HG03378 (cell line): ENCODE results near the gene RBMS2.
A peak's percentile ranks its signal among the peaks of the same experiment; 100 is the strongest.
"Not testable (repeated sequence)": the region's sequence is repeated elsewhere in the genome, so short reads cannot be mapped to it uniquely, and the experiment has no call there.

Experiments
- ATAC-seq: cut with Tn5 transposase; IDR thresholded peaks from one replicate; pipeline ENCODE4 v1.9.1; 2021; ENCODE audit warnings: mild to moderate bottlenecking, moderate library complexity; ENCODE audit not compliant: unreplicated experiment

Gene RBMS2, protein sequence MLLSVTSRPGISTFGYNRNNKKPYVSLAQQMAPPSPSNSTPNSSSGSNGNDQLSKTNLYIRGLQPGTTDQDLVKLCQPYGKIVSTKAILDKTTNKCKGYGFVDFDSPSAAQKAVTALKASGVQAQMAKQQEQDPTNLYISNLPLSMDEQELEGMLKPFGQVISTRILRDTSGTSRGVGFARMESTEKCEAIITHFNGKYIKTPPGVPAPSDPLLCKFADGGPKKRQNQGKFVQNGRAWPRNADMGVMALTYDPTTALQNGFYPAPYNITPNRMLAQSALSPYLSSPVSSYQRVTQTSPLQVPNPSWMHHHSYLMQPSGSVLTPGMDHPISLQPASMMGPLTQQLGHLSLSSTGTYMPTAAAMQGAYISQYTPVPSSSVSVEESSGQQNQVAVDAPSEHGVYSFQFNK

DNA sequence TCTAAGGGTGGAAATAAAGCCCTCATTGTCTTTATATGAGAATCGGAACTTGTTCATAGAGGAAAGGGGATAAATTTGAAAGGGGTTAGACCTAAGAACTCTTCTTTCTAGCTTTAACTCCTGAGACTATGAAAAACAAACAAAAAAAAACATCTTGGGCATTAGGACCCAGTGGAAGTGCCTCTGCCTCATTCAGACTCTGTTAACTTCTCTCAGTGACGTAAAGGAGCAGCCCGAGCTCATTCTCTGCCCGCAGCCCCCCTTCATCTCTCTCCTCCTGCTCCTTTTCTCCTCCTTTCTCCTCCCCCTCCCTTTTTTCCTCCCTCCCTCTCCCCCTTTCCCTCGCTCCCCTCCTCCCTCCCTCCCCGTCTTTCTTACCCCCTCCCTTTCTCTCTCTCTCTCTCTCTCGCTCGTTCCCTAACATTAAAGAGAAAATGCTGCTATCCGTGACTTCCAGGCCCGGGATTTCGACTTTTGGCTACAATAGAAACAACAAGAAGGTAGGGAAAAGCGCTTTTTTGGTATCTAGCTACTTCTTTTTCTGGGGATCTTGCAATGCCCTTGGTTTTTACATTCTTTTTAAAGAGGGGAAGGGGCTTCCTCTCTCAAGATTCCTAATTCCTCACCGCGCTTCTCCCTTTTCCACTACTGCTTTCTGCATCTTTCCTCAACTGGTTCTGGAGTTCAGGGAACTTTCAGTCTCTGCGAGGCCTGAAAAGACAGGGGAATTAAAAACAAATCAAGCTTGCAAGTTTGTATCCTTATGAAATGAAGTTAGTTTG lies at the start of gene RBMS2:
TSS of gene RBMS2 (plus strand) at position 231 of the 782 bp plus-strand sequence. CDS start at position 435, 204 bp downstream.
- no peak for ATAC-seq

DNA sequence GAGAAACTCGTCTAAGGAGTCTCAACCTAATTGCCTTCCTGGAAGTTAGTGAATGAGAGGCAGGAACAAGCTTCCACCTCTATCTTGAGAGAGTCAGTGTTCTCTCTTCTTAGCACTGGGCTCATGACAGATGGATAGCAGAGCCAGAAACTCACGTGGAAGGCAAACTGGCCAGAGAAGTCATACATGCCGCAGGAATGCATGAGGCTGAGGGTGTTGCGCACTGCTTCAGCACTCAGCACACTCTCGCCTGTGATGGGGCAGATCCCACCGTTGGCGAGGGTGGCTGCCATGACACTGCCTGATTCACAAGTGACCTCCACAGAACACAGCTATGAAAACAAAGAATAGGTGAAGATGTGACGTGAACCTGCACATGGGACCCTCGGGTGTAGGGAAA lies 47.2 kb upstream of the RBMS2 start:
- no peak for ATAC-seq

DNA sequence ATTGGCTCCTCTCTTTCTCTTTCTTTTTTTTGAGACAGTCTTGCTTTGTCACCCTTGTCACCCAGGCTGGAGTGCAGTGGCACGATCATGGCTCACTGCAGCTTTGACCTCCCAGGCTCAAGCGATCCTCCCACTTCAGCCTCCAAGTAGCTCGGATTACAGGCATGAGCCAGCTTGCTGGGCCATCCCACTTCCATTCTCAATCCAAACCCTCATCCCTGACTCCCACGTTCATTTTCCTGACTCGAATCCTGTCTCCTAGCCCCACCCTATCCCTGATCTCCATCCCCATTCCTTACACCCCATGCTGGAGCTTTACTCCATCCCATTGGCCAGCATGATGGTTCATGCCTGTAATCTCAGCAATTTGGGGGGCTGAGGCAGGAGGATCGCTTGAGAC lies 45.5 kb upstream of the RBMS2 start:
- no peak for ATAC-seq

DNA sequence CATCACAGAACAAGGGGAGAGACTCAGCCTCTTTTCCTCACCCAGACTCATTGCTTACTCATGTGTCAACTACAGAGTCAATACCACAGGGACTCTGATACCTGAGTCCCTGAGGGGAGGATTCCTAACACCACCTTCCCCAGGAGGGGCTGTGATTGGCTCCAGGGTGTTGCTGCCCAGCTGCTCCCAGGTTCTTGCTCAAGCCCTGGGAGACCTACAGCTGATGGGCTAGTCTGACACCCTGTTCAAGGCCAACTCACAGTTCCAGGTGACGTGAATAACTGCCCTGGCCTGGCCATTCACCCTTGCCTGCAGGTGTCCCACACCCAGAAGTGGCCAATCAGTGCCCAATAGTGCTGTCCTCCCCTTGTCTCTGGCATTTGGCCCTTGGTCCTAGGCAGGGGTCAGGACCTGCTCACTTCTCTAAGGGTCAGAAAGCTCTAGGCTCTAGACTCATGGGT lies 44.6 kb upstream of the RBMS2 start:
- no peak for ATAC-seq

DNA sequence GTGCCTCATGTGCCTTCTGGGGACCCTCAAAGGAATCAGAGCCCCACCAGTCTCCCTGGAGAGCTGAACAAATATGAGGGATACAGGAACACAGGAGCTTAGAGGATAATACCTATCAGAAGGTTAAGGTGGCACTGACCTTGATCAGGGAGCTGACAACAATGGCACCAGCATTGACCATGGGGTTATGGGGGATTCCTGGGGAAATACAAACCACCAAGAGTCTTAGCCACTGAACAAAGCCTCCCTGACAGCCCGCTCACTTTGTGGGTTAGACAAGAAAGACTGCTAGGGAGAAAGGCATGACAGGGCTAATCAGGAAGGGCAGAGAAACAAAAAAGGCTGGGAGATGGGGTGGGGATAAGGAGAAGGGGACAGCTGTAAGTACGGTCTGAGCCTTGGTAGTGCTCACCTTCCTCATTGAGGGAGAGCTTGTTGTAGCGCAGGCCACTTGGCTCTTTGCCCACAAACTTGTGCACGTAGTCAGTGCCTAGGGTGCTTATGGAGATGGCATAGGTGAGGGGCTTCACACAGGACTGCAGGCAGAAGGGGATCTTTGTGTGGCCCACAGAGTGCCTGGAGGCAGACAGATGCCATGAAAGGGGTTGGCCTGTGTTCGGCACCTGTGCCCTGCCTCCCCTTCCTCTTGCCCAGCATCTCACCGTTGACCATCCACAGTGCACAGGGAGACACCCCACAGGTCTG lies 43.9 kb upstream of the RBMS2 start:
- ATAC-seq: no peak

DNA sequence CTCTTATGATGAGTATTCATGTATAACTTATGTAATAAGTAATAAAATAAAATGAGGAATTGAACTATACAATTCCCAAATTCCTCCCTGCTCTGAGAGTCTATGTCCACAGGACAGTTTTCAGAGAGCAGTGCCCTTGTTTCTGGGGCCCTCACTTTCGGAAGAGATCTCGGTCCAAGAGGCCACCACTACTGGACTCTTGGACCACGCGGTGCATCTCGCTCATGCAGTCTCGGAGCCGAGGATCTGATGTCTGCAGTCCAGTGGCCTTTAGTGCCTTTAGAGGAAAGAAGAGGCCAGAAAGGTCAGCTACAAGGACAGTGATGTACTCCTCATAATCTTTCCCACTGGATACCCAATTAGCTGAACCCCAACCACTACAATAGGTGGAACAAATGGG lies 42.0 kb upstream of the RBMS2 start:
- ATAC-seq: no peak

DNA sequence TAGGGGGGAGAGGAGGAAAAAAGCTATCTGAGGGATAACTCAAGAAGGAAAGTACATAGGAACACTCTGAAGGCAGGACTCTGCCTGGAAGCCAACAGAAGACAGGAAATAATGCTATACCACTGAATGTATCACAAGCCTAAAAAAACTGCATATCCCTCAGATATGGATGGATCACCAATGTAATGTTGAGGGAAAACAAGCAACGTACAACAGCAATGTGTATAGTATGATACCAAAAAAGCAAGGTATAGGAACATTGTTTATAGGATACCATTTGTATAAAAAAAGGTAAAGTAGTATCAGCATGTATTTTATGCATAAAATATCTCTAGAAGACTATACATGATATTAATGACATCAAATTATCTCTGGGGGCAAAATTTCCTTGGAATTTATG lies 37.1 kb upstream of the RBMS2 start:
- ATAC-seq: no peak

DNA sequence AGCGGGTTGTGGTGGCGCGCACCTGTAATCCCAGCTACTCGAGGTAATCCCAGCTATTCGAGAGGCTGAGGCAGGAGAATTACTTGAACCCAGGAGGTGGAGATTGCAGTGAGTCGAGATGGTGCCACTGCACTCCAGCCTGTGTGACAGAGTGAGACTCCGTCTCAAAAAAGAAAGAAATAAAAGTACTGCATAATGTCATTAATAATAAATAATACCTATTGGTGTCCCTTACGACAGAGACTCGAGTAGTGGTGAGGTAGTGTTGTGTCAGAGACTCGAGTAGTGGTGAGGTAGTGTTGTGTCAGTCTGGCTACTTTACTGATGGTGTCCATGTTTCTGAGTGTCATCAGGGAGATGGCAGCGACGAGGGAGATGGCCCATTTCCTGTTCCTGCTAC lies 34.9 kb upstream of the RBMS2 start:
- ATAC-seq: no peak

DNA sequence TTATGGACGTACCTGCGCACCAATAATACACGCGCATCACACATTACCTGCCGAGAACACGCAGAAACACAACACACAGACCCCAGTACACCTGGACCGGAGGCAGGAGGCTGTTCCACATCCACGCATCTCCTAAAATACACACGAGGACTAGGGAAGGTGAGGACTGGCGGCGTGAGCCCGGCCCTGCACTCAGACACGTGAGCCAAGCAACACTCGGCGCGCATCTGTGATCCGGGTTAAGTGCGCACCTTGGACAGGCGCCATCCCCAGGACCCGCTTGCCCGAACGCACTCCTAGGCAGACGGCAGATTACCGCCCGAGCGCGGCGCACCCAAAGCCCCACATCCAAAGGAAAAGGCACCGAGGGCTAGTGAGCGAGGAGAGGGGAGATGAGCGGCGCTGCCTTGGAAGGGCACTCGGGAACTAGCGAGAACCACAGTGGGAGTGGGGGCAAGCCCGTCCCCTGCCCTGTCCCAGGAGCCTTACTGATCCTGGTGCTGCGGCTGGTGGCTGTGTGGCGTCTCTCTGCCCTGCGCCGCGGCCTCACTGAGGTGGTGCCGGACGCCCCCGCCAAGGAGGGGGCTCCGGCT lies 34.1 kb upstream of the RBMS2 start:
- peak; percentile 16 for ATAC-seq

DNA sequence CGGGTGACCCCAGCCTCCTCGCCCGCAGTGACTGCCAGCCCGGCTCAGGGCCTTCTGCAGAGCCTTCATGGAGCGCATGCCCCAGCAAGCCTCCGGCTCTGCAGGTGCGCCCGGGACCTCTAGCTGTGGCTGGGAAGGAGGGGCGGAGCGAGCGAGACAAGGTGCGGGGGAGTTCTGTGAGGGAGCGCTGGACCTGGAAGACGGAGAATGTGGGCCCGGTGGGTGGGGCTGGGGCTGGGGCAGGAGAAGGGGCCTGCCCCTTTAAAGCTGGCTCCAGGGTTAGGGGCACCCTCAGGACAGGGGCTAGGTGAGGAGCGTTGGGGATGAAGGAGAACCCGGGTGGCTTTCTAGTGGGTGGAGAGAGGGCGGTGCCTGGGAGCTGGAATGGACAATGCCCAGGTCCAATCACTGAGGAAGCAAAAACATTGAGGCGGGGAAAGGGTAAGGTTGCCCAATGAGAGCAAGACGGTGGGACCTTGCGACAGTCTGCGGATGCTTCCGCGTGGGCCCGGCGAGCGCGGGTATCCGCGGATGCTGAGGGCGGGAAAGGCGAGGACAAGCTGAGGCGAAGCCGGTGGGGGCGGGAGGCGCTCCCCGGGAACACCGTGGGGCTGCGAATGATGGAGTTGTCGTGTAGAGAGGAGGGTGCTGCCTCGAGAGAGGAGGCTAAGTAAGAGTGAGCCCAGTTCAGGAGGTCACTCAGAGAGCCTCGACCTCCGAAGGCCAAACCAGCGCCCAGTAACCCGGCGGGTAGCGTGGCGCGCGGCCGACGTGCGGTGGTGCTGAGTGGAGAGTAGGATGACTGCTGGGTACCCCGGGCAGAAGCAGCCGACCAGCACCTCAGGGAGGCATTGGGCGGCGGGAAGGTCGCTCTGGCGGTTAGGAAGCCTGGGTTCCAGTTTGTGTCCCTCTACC lies 33.3 kb upstream of the RBMS2 start, which contains the start of gene GLS2:
TSS of gene GLS2 (minus strand) at position 121 of the 915 bp plus-strand sequence. CDS start at position 78, 43 bp downstream.
- peak; percentile 92 for ATAC-seq

DNA sequence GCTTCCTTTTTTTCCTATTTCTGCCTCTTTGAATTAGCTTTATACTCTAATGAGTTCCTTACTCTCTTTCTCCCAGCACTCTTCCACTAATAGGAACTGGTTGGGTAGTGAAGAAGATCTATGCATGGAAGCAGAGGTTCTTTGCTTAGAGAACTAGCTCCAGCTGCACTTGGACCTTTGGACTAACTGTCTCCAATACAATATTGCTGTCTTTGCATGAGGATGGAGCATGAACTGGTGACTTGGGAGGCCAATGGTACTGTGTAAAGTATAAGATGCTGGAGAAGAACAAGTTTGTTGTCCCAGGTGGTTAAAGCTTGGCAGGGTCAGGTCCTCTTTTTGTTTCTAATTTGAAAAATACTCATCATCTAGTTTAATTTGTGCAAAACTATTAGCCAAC lies 31.3 kb upstream of the RBMS2 start:
- ATAC-seq: no peak

DNA sequence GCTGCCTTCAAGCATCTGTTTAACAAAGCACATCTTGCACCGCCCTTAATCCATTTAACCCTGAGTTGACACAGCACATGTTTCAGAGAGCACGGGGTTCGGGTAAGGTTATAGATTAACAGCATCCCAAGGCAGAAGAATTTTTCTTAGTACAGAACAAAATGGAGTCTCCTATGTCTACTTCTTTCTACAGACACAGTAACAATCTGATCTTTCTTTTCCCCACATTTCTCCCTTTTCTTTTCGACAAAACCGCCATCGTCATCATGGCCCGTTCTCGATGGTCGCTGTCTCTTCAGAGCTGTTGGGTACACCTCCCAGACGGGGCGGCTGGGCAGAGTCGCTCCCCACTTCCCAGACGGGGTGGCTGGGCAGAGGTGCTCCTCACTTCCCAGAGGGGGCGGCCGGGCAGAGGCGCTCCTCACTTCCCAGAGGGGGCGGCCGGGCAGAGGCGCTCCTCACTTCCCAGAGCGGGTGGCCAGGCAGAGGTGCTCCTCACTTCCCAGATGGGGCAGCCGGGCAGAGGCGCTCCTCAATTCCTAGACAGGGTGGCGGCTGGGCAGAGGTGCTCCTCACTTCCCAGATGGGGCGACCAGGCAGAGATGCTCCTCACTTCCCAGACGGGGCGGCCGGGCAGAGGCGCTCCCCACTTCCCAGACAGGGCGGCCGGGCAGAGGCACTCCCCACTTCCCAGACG lies 28.1 kb upstream of the RBMS2 start:
- ATAC-seq: not testable (repeated sequence)

DNA sequence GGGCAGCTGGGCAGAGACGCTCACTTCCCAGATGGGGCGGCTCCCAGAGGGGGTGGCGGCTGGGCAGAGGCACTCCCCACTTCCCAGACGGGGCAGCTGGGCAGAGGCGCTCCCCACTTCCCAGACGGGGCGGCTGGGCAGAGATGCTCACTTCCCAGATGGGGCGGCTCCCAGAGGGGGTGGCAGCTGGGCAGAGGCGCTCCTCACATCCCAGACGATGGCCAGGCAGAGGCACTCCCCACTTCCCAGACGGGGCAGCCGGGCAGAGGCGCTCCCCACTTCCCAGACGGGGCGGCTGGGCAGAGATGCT lies 27.6 kb upstream of the RBMS2 start:
- ATAC-seq: not testable (repeated sequence)

DNA sequence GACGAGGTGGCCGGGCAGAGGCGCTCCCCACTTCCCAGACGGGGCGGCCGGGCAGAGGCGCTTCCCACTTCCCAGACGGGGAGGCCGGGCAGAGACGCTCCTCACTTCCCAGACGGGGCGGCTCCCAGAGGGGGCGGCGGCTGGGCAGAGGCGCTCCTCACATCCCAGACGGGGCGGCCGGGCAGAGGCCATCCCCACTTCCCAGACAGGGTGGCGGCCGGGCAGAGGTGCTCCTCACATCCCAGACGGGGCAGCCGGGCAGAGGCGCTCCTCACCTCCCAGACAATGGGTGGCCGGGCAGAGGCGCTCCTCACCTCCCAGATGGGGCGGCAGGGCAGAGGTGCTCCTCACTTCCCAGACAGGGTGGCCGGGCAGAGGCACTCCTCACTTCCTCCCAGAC lies 27.1 kb upstream of the RBMS2 start:
- ATAC-seq: not testable (repeated sequence)

DNA sequence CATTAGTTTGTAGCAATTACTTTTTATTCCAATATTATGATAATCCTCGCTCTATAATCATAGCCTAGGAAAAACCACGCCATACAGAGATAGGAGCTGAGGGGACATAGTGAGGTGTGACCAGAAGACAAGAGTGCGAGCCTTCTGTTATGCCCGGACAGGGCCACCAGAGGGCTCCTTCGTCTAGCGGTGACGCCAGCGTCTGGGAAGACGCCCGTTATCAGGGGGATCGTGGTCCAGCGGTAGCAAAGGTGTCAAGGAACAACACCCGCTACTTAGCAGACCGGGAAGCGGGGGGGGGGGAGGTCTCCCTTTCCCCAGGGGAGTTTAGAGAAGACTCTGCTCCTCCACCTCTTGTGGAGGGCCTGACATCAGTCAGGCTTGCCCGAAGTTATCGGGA lies 24.9 kb upstream of the RBMS2 start:
- ATAC-seq: not testable (repeated sequence)

DNA sequence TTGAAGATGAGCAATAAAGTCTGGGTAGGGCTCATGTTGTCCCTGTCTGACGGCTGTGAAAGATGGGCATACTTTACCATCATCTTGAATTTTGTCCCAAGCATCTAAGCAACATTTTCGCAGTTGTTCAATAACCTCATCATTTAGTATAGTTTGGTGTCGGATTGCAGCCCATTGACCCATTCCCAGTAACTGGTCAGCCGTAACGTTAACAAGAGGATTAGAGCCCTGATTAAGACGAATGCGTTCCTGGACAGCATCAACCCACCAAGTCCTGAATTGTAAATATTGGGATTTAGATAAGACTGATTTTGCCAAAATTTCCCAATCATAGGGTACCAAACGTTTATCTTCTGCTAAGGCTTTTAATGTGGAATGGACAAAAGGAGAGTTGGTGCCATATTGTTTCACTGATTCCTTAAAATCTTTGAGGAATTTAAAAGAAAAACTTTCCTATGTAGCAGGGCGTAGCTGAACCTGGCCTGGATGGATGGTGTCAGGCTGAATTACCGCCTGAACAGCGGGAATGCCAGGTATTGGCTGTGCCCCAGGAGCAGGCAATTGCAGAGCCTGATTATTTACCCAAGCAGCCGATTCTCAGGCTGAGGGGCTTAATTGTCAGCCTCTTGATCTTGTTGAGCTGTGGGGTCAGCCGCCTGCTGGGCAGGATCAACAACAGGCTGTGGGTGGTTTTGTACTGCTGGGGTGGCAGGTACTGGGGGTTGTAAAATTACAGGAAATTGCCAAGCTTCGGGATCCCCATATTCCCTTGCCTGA lies 23.3 kb upstream of the RBMS2 start:
- ATAC-seq: not testable (repeated sequence)

DNA sequence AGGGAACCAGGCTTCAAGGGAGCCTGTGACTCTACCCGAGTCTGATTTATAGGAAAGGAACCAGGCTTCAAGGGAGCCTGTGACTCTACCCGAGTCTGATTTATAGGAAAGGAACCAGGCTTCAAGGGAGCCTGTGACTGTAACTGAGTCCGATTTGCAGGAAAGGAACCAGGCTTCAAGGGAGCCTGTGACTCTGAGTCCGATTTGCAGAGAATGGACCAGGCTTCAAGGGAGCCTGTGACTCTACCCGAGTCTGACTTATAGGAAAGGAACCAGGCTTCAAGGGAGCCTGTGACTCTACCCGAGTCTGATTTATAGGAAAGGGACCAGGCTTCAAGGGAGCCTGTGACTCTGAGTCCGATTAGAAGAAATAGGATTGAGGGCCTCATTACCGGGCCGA lies 22.2 kb upstream of the RBMS2 start:
- ATAC-seq: not testable (repeated sequence)

DNA sequence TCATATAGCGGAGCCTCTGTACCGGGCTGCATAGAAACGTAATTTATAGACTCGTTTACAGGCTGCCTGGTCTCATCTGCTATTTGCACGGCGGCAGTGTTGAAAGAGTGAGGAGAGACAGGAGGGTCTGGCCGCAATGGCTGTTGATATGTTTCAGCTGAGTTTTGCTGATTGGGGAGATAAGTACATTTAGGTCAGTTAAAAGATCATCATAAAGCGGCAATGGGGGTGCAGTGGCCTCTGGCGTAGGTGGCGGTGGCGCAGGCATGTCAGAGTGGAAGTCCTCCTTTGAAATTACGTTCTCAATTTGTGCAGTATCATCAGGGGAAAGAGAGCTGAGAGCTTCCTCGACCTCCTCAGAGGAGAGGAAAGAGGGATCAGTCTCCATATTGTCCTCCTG lies 21.7 kb upstream of the RBMS2 start:
- ATAC-seq: not testable (repeated sequence)

DNA sequence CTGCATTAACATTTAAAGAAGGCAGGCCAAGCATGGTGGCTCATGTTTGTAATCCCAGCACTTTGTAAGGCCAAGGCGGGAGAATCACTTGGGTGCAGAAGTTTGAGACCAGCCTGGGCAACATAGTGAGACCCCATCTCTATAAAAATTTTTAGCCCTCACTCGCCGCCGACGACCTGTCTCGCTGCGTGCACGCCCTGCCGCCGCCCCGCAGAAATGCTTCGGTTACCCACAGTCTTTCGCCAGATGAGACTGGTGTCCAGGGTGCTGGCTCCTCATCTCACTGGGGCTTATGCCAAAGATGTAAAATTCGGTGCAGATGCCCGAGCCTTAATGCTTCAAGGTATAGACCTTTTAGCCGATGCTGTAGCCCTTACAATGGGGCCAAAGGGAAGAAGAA lies 10.8 kb upstream of the RBMS2 start:
- ATAC-seq: no peak
